Stromal cell of bone marrow (primary cell): ENCODE measurements around the gene CPVL.
A peak's percentile ranks its signal among the peaks of the same experiment; 100 is the strongest.

Experiments
- DNase-seq: peaks from one replicate; pipeline ENCODE4 v3.0.0-alpha.2; 2012; ENCODE audit warnings: low read depth

Gene CPVL

DNA sequence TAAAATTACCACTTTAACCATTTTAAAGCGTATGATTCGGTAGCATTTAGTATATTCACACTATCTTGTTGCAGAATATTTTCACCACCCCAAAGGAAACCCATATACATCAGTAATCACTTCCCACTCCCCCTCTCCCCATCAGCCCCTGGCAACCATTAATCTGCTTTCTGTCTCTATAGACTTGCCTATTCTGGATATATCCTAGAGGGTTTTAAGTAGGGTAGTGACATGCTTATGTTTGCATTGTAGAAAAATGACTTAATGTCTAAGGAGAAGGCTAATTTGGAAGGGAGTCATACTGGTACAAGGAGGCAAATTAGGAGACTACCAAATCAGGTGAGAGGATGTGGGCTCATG, 145.6 kb downstream of the CPVL start:
- DNase-seq = no peak

DNA sequence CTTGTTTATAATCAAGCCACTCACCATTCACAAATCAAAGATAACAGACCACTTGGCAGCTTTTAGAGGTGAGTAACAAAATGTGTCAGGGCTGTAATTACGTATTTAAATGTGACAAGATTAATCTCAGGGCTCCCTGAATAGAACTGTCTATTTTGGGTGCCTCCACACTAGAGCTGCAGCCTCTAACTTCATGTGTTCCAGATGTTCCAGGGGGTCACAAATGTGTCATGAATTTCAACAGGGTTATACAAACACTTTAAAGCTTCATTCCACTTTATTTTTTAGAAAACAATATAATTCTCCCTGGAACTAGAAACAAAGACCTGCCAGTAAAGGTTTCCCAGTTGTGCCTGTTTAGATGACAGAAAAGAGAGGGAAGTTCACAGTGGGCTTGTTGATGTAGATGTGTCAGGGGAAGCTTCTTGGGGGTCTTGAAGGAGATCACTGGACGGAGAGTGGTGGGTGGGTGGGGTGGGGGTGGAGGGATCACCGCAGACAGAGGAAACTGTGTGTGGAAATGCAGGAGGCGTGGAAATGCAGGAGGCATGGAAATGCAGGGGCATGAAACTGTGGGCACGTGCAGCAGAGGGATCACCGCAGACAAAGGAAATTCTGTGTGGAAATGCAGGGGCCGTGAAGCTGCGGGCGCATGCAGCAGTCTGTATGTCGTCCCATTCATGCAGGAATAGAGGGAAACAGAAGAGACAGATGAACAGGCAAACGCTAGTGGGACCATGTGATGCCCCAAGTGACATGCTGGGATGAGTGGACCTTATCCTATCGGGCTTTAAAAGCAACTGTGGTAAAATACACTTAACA, 146.2 kb downstream of the CPVL start:
- DNase-seq = no peak

DNA sequence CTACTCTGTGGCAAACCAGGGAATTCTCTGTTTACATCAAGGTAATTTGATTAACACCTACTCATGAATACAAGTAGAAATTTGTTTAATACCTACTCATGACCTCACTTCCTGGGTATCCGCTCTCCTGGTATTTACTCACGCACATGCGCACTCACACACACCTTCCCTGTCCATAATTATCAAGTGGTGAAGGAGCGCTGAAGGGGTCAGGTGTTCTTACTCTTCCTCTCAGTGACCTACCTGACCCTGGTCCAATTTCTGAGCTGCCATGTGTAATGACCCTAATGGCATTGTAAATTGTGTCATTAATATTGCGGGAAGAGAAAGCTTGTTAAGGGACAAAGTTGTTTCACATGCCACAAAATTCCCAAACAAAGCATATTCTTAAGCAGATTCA, 146.9 kb downstream of the CPVL start:
- no peak for DNase-seq

DNA sequence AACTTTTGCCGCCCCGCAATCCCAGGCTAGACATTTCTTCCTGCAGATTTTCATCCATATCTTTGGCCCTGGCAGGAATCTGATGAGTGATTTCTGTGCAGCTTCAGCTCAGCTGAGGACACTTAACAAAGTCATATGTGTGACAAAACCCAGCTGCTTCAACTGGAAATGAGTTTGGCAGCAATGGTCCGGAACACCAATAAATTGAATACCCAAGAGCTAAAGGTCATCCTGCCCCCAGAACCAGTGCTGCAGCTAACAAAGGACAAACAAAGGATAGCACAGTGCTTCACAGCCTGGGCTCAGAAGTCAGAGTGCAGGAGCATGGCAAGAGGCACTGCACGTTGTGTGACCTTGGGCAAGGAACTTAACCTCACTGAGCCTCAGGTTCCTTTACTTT, 148.2 kb downstream of the CPVL start:
- DNase-seq = no peak

DNA sequence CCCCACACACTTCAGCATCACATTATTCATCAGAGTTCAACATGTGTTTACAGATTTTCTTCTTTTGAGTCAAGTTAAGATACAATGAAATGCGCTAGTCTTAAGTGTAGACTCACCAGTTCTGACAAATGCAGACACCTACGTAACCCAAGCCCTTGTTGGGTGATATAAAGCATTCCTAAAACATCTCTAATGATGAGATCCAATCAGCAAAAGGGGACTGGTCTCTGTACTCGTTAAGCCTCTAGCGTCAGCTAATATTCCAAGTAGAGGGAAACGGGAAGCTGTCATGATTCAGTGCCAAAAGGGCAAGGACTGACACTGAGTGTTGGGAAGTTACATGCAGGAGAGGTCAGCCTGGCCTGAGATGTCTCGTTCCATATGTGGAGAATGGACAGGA, 149.5 kb downstream of the CPVL start:
- DNase-seq = no peak

DNA sequence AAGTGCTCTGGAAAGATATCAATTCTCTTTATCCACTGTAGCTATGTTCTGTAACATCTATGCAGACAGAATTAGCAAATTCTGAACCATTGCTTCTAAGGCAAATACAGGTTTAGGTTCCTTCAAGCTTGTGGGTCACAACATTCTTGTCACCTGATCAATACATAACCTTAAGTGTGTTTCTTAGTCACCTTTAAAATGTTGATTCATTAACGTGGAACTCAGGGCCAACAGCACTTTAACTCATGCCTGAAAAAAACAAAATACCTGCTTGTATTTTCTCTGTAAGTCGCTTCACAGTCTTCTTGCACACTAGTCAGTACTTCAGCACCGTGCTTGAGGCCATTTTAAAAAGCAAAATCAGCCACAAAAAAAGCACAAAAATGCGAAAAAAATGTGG, 153.0 kb downstream of the CPVL start:
- DNase-seq = no peak

DNA sequence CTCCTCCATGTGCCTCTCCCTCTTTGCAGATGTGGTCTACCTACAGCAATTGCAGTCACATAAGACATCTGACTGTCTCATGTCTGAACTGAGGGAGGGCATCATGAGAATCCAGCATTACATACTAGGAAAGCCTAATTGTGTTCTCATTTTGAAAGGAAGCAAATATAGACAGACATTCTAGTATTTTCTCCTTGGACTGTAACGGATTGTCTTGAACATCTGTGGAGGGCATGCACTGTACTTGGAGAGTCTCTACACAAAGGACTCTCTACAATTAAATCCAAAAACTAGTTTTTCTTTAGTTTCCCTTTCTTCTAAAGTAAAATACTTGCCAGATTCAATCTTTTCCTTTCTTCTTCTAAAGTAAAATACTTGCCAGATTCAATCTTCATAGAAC, 153.5 kb downstream of the CPVL start:
- no peak for DNase-seq

DNA sequence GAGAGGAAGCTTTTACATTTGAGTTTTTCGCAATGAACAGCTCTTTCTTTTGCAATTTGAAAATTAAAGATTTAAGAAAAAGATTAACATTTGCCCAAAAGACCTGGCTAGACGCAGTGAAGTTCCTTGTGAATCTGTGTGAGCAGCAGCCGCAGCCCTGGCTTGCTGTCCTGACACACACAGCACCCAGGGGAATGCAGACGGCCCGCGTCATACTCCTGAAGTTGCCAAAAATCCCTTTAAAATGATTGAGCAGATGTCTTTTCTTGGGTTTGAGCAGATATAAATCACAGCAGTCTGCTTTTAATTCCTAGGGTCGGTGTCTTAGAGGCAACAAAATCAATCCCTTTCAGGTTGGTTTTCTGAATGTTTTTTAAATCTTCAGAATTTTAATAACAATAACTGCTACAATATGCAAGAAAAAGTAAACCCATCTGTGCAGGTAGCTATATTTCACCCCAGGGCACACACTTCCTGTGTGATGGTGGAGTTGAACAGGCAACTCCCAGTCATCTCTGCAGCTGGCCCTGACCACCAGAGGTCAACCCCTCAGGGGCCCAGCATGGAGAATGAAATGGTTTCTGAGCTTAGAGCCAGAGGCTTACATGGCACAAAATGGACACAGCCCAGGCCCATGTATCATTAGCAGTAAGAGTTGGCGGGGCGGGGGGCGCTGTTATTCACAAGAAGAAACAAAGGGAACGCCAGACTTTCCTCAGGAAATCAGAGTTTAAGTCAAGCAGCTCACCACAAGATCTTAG, 156.0 kb downstream of the CPVL start:
- DNase-seq = peak; percentile 38

DNA sequence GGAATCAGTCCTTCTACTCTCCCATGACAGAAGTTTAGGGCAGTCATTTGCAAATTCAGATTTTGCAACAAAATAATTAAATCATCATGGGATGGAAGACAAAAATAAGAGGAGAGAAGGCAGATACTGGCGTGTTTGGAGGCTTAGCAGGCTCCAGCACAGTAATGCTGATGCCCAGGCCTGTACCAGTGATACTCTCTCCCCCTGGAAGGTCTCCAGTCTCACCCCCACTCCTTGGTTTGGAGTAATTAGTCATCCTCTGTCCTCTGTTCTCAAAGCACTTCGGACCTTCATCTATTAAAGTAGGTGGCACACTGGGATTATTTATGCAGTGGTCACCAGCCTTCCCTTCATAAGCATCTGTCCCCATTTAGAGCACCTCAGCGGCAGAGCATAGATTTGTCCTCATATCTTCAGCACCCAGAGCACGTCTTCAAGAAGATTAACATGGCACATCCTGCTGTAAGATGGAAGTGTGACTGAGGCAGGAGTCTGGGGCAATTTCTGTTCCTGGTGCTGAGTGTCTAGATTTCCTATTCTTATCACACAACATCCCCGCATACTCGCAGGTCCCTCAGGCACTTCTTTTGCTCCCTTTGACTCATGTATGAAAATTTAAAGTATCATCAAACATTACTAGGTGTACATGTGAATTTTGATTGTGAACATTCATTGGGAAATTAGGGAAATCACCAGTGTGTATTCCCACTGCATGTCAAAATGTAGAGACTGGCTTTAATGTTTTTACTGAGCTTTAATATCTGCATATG, 156.9 kb downstream of the CPVL start:
- DNase-seq = no peak

DNA sequence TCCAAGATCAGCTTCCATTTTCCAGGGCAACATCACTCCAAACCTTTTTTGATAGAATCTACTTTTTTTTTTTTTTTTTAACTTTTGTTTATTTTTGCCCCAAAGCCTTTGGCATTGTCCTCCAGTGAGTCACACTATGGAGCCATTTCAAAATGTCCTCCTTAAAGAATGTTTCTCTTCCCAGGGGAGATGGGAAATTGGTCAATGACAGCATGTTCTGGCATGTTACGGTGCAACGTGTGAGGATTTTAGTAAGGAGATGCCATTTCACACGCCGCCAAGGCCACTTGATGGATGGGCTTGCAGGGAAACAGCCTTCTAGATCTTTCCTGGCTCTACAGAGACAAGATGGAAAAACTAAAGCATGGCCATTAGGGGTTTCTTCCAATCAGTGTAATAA, 157.5 kb downstream of the CPVL start:
- peak; percentile 73 for DNase-seq

DNA sequence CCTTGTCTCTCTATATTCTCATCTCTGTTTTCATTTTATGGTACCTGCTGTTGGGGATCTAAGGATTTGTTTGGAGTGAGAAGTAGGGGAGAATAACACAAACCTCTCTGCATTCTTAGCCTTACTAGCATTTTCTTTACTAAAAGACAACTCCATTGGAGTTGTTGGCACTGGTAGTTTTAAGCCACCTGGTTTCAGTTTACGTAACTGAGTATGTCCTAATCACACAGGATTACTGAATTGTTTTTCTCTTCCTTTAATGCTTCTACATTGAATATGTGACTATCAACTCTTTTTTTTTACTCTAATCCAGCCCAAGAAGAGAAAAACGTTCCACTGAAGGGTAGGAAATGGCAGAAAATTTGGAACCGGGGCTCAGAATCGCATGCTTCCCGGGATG, 158.2 kb downstream of the CPVL start:
- DNase-seq = no peak

DNA sequence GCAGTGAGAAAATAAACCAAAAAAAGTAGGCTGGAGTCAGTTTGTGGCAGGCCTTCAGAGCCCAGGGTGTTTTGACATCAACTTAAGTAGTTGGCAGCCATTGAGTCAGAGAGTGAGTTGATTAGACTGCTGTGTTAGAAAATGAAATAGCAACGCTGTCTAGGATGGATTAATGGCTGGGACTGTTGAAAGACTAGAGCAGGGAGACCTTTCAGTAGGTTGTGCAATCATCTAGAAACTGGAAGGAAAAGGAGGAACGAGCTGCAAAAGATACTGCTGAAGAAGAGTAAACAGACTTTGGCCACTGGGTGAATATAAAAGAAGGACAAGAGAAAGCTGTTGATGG, 159.6 kb downstream of the CPVL start:
- DNase-seq = peak; percentile 65

DNA sequence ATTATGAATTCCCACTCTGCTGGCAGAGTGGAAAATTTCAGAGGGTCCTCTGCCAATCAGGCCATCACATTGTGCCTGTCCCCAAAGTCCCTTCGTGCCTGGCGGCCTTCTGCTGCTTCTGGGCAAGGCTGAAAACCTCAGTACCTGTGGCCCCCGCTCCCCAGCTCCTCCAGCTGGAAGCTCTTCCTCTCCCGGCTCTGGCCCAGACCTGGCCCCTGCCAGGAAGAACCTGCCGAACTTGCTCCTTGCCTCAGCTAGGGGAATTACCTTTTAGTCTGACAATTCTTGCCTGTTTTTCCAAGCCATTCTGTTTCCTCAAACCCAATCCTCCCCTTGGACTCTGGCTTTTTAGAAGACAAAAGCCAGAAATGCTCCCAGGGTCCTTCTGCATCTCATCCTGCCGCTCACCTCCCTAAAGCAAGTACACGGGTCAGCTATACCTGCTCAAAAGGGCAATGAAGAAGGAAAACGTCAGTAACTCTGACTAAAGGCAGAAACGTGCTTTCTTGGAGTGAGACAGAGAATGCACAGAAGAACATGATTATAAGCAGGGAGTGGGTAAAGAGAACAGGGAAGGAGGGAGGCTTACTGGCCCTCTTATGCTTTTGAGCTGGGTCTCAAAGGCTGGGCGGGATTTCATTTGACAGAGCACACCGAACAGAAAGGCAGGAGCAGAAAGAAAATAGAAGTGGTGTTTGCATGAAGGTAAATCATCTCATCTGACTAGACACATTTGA, 160.1 kb downstream of the CPVL start:
- DNase-seq = no peak

DNA sequence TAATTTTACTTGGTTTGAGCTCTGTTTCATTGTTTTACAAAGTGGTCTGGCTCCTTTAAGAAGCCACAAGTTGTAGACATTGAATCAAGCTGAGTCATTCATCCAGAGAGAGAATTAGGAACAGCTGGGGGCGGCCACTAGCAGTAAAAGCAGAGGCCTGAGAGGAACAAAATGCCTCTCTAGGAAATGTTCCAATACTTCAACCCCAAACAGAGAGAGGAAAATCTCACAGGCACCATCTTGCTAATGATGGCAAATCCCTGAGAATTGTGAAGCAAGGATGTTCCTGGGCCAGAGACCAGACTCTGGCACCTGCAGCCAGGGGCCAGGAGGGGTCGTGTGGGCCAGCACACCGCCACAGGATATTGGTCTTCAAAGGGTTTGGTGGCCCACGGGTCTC, 161.7 kb downstream of the CPVL start:
- peak; percentile 86 for DNase-seq

DNA sequence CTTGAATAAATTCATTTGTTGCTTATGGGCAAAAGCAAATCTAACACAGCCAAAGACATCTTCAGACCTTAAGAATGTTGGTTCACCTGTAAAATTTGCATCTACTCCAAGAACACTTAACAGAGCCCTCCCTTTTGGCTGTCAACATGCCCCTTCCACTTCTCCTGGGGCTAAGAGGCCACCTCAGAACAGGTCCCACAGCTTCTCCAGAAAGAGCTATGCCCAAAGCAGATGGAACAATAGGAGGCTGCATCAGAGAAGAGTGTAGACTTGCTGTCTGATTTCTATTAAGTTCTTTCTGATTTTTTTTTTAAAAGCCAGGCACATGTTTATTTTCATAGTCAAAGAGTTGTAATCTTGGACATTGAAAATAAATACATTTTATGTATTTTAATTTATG, 162.1 kb downstream of the CPVL start:
- no peak for DNase-seq

DNA sequence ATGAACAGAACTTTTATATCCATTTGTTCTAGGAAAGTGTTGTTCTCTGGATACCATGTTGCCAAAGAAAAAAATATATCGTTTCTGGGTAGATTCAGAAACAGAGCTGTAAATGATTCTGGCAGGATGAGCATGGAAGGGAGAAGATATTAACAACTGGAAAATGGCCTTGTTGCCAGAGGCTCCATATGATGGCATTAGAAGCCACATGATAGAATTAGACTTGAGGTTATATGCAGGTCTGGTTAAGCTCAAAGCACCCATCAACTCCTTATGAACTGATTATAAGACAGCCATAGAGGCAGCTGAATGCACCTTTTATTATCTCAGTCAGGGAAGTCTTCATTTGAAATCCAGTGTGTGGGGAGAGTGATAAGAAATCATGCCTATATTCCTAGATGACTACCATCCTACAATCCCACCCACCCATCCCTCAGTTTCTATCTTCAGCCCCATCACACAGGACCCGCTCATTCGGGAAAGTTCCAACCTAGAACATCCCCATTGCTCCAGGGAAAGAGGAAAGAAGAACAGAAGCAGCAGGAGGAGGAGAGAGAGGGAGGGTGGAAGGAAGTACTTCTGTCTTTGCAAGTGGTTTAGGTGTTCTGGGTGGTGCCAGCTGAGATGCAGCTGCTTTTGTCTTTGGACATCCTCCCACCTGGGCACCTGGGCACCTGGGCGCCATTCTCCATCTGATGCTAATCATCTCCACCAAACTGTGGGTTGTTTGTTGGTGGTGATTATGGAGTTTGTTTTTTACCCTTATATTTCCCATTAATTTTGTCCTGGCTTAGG, 162.7 kb downstream of the CPVL start:
- DNase-seq = no peak

DNA sequence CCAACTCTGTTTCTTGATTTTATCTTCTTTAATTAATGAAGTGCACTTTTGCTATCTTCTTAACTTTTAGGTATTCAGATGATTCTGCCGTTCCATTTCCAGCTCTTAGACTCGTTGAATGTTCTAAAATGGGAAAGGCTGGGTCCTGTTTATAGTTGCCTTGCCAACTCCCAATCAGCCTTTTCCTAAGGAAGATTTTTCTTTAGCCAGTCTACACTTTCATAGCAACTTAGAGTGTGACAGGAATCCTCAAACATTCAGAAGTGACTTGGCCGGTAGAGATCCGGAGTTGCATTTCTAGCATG, 165.2 kb downstream of the CPVL start:
- no peak for DNase-seq

DNA sequence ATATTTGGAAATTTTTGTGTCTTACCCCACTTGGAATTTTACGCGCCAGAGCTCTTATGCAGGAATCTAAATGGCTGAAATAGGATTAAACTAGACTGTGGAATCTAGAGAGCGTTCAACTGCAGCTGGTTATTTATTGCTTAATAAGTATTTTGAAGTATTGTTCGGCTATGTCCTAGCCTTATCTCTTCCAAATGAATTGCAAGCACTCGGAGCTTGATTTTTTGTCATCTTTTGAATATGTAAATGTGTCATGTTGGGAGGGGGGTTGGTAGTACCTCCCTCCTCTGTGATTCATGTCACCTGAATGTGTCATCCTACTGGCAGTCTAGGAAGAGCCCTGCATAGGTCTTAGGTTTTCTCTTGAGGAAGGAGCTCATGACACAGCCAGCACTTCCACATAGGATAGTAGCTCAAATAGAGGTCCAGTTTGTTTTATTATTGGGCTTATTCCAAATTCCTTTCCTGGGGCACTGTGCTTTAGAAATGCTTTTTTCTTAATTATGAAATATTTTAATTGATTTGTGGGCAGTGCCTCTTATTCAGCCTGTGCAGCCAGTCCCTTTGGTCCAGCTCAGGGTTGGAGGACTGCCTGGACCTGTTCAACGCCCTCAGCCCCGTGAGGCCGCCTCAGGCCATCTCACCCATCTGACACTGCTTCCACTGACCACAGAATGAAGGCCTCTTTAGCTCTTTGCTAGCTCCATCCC, 165.7 kb downstream of the CPVL start:
- no peak for DNase-seq

DNA sequence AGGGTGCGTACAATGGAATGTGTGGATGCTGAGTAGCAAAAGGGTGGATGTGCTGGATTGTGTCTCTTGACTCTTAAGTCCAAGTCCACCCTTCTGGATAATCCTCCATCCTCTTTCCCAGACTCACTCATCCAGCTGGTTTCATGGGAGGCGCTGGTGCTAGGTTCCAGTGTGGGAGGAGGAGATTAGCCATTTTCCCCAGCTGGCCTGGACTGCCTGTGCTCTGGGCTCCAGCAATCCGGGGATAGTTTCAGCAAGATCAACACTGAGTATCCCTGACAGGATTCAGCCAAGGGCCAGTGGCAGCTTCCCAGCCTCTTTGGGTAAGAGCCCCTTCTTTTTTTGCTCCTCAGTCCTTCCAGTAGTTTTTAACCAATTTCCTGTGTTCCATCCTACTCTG, 166.6 kb downstream of the CPVL start:
- DNase-seq = no peak

DNA sequence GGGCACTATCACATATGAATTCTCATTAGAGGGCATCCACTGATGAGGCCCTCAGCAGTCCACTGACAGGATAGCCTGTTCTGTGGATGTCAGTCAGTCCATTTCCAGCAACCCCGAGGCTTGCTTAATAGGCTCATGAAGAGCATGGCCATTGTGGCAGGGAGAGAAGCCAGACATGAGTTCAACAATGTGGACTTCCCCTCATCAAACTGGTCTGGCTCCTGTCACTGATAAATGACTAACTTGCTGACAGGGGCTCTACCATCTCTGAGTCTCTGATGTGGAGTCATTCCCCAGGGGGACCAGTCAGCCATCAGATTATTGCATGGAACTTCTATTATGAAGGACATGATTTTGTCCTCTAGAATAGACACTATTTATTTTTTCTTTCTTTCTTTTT, 168.5 kb downstream of the CPVL start:
- no peak for DNase-seq

DNA sequence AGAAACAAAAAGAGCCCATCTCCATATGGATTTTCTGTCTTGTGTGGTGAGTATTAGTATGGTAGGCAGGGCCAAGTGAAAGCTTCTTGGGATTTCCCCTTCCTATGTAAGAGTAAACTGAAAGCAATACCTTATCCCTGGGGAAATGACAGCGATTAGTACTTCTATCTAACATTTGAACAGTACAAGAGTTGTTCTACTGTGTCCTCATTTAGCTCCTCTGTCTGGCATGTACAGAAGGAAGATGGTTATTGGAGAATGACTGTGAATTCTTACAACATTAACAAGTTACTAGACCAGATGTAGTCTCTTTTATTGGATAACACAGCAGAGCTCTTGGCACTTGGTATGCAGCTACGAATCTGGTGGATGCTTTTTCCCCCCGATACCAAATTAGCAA, 170.3 kb downstream of the CPVL start:
- DNase-seq = no peak
